NCI-H774 (cell line): ENCODE data around the gene MARVELD1.
A peak's percentile ranks its signal among the peaks of the same experiment; 100 is the strongest.

Experiments used
- DNase-seq: peaks from one replicate; lab custom pipeline; 2025; lab: John Stamatoyannopoulos, UW

MARVELD1 gene

DNA sequence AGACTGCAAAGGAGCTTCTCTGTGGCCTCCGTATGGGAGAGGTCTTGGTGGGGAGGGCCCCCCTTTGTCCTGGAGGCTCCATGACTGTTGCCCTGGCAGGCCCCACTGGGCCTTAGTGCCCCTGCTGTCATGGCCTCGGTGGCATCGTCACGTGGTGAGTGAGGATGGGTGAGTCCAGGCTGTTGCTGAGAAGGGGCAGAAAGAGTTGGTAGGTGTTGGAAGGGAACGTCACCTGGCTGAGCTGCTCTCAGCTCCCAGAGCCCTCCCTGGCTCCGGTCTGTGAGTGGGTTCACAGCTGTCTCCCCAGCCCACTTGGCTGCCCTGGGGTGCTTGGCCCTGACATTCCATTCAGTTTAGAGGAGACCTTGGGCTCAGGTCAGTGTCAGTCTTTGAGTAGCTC lies 42.2 kb downstream of the MARVELD1 start:
- no peak for DNase-seq

DNA sequence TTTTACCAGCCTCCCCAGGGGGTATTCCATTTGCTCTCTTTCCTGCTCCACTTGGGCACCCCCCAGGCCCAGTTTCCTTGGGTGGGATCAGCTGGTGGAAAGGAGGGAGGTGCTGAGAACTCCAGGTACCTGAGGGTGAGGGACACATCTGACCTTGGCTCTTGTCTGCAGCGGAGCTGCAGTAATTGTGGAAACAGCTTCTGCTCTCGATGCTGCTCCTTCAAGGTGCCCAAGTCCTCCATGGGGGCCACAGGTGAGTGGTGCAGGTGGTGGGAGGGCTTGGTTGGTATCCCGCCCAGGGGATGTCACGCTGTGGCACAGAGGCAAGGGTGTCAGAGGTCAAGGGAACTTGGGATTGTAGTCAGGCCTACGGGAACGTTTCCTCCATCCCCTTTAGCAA lies 43.9 kb downstream of the MARVELD1 start:
- DNase-seq: no peak

DNA sequence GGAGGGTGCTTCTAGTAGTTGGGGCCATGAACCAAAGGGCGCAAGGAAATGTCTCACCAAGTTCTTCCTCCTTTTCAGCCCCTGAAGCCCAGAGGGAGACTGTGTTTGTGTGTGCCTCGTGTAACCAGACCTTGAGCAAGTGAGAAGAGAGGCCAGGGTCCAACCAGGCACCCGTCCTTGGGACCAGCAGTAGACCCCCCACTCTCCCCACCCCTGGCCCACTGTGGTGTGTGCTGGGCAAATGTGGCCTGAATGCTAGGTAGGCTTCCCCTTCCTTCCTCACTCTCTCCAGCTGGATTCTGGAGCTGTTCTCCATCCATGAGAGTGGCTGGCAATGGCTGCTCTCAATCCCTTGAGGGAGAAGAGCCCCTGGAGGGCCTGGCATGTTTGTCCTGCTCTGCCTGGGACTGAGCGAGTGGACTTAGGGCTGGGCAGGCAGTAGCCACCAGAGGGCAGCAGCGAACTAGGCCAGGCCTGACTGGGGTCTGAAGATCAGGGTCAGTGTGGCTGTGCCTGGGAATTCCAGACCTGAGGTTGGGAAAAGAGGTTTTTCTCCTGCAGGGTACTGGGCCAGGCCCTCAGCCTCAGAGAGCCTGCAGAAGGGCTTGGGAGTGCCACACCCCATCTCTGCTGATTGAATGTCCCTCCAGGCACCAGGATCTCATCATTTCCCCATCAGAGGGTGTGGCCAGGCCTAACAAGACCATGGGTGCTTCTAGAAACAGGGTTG lies 45.8 kb downstream of the MARVELD1 start:
- DNase-seq: no peak

DNA sequence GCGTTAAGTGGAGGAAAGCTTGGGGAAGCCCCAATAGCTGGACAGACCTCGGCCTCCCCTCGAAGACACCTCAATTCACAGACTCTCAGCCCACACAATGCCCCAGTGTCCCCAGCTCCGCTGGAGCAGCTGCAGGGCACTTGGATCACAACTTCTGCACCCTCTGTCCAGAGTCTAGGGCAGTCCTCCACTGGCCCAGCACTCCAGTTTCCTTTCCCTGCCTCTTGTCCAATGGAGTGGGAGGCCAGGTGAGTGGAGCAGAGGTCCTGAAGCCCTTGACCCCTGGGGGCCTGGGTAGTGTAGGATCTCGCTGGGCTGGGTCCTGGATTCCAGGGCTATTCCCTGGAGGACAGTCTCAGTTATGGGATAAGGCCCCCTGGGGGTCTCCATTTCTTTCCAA lies 46.4 kb downstream of the MARVELD1 start:
- DNase-seq: no peak

DNA sequence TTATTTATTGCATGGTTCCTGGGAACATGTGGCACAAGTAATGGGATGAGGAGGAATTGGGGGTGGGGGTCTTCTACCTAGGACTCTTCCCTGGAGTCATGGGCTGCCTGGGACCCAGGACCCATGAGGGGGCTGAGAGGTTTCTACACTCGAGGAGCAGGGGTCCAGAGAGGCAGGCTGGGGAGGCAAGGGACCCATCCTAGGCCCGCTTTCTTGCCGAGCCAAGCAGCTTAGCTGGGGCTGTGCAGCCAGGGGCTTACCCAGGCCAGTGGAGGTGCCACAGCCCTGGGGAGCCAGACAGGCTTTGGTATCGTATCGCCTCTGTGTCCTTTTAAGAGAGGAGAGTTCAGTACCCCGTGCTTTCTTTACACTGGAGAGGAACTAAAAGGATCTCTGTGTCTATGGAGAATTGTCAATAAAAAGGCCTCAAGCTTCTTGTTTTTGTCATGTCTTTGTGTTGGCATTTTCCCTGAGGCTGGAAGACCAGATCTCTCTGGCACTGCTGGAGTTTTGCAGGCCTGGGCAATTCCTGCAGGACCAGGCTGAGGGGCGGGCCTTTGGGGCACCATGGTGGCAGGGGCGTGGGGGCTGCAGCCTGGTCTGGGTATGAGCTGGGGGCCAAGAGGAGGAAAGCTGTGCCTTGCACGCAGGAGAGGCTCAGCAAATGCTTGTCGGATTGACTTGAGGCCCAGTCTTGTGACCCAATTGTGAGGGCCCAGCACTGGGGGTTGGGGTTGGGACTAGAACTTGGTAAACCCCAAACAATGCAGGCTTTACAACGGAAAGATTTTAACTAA lies 47.1 kb downstream of the MARVELD1 start:
- no peak for DNase-seq

DNA sequence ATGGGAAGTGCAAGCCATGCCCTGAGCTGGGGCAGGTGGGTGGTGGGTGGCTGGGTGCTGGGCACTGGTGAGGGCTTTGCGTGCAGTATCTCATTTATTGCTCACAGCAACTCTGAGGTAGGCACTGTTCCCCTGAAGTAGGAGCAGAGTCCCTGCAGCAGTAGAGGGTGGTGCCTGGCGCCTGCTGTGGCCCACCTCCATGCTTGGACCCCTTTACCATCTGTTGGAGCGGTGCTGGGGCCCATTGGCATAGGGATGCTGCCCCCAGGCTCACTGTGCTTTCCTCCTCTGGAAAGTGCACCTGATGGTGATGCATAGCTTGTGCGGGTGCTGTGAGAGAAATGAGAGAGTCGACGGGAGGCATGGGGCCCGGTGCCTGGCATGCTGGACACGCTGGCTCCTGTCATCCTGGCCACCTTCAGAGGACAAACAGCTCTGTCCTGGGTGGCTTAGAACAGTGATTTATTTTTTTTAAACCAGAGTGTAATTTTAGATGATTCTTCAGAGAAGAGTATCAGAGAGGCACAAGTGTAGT lies 47.9 kb downstream of the MARVELD1 start:
- DNase-seq: no peak

DNA sequence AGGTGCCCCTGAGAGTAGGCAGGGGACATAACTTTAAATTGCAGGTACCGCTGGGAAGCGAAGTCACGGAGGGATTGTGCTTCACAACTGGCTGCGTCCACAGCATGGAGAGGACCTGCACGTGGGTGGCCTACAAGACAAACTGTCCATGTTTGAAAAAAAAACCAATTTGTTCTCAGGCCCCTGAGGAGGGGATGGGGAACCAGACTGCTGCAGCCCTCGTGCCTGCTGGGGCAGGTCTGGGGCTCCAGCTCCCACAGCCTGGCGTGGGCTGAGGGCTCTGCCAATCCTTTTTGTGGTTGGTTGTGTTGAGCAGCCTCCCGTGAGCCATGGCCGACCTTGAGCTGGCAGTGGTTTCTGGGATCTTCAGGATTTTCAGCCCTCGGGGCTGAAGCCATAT lies 48.5 kb downstream of the MARVELD1 start:
- DNase-seq: no peak

DNA sequence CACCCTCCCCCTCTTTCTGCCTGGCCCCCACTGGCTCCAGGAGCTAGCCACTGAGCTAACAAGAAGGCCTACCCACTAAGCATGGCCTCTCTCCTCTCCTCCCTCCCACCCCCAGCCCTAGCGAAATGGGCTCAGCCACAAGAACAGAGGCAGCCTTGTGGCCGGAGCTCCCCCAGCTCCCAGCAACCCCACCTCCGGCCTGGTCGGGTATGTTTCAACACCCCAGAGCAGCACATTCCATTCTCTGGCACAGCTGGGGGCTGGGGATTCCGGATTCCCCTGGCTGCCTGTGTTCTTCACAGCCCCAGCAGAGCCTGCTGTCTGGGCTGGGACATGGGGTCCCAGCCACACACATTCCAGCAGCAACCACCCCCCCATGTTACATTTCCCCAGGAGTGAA lies 49.3 kb downstream of the MARVELD1 start:
- no peak for DNase-seq

DNA sequence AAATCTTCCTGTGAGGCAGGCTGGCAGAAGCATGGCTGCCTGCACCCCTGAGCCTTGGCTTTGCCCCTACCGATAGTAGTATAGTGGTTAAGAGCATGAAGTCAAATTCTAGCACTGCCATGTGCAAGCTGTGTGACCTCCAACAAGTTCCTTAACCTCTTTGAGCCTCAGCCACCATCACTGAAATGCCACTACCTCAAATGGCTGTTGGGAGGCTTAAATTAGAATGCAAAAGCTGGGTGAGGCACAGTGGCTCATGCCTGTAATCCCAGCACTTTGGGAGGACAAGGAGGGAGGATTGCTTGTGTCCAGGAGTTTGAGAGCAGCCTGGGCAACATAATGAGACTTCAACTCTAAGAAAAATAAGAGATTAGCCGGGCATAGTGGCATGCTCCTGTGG lies 49.9 kb downstream of the MARVELD1 start:
- DNase-seq: no peak

DNA sequence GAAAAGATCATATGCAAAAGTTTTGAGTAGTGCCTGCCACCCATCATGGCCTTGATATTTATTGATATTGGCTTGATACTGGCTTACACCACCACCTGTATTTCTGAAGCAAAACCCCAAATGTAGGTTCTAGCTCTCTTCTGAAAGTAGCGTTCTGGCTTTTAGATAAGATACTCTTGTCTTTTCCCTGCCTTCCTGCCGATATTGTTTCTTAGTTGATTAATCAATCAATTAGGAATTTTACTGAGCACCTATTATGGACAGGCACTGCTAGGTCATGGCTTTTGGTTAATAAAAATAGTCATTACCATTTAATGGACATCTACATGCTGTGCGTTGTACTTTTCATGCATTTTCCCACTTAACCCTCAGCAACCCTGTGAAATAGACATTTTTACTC lies 50.4 kb downstream of the MARVELD1 start:
- no peak for DNase-seq

DNA sequence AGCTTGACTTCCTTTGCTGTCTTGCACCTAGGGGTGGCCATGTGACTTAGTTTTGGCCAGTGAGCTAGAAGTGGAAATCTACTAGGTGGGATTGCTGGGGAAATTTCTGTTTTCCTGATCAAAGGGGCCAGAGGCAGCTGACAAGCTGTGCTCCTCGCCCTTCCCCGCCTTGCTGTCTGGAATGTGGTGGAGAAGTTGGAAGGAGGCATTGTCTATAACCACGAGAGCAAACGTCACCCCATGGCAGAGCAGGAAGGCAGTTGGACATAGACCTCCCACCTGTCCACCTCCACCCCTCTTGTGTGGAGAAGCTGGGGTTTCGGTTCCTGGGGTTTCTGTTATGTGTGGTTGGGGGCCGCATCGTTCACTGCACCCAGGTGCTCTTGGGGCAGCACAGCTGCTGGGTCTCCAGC lies 51.0 kb downstream of the MARVELD1 start:
- DNase-seq: no peak

DNA sequence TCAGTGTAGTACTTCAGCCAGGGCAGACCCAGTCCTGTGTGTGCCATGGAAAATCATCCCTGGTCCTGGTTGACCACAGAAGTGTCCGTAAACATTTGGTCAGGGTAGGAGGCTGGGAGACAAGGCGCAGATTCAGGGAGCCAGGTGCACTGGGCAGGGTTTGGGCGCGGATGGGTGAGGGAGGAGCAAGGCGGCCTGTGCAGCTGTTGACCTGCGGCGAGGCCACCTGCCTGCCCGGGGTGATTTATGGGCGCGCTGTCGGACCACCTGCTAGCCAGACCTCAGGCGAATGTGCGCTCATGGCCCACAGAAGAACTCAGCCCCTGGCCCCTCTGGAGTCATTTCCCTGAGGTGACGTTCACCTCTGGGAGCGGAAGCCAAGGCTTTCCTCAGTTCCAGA lies 51.7 kb downstream of the MARVELD1 start:
- peak; percentile 54 for DNase-seq

DNA sequence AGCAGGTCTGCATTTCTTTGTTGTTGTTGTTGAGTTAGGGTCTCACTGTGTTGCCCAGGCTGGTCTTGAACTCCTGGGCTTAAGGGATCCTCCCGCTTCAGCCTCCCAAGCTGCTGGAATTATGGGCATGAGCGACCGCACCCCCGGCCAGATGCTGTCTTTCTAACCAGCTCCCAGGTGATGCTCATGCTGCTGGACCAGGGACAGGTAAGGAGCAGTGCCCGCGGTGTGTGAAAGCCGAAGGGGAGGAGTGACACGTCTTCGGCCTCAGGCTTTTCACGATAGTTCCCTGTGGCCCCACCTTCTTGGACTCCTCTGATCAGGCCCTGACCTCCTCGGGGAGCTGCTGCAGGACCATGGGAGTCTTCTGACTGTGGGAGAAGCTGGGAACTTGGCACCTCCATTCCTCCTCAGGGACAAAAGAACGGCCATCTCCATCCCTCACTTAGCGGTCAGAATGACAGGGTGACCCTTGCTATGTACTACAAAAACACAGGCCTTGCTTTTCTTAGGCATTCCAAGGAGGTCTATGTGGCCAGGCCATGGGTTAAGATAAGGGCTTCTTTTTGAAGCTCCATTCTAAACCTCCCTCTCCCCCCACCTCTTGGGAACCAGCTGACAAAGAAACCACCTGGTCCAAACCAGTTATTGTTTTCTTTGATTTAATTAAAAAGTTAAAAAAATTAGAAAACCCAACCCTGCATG lies 52.7 kb downstream of the MARVELD1 start:
- DNase-seq: no peak

DNA sequence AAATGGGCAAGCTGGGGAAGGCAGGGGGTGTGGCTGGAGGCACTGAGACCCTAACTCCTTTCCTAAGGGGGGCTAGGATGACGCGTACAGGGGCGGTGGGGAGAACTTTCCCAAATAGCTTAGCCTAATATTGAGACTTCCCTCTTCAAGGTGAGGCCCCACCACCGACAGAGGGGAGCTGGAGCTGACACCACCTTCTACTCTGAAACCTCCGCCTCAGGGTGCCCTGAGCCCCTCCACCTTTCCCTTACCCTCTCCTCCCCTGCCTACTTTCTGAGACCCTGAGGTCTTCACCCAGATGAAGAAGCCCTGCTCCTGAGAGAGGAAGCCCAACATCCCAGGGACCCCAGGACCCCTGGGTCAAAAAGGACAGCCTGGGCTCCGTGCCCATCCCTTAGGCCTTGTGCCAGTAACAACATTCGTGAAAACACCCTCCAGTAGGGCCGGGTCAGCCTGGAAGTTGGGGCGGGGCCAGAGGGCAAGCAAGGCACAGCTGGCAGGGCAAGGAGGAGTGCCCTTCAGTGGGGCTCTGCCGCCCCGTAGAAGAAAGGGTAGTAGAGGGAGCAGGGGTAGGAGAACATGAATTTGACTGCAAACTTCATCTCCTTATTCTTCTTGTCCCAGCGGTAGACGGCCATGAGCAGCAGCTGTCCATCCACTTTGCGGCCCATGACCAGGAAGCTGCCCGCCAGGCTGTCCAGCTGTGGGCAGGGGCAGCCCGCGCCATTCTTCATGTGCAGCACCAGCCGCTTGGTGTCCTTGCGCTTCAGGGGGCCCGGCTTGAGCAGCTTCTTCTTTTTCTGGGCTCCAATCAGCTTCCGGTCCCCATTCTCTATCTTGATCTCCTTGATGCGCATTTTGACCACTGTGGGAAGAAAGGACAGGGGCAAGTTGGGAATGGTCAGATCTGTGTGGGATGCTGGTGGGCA lies 53.7 kb downstream of the MARVELD1 start:
- DNase-seq: no peak
